Measurements from ENCODE around the gene RPRD2.
A peak's percentile ranks its signal among the peaks of the same experiment; 100 is the strongest.

Gene RPRD2

DNA sequence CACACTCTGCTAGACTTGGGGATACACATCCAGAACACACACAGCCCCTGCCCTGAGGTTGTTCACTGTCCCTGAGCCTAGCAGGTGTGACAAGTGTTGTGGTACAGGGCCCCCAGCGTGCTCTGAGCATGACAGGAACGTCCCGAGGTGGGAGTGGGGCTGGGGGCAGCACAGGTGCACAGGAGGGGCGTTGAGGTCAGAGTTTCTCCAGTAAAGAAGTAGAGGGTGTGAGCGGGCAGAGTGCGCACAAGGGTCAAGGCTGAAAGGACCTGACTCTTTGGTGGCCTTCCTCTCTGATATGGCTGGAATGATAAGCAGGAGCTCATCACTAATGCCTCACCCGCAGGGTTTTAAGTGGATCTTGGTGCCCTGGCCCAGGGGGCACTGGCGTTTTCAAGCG, 150.3 kb downstream of the RPRD2 start:
- DNase-seq (ENCODE audit: low read depth in 2 of 2) = no peak

DNA sequence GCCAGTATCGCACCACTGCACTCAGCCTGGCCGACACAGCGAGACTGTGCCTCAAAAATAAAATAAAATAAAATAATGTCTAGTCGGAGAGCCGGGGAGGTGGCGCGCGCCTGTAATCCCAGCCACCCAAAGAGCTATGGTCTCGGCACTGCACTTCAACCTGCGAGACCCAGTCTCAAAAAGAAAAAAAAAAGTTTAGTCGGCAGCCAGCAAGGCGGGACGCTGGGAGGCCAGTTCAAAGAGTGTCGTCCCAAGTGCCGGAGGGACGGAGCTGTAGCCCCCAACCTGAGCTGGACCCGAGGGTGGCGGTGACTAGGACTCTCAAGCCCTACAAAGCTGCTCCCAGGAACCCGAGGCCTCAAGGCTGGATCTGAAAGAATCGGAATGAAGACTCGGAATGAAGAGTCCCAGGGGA, 151.0 kb downstream of the RPRD2 start:
- no peak for DNase-seq (ENCODE audit: low read depth in 2 of 2)

DNA sequence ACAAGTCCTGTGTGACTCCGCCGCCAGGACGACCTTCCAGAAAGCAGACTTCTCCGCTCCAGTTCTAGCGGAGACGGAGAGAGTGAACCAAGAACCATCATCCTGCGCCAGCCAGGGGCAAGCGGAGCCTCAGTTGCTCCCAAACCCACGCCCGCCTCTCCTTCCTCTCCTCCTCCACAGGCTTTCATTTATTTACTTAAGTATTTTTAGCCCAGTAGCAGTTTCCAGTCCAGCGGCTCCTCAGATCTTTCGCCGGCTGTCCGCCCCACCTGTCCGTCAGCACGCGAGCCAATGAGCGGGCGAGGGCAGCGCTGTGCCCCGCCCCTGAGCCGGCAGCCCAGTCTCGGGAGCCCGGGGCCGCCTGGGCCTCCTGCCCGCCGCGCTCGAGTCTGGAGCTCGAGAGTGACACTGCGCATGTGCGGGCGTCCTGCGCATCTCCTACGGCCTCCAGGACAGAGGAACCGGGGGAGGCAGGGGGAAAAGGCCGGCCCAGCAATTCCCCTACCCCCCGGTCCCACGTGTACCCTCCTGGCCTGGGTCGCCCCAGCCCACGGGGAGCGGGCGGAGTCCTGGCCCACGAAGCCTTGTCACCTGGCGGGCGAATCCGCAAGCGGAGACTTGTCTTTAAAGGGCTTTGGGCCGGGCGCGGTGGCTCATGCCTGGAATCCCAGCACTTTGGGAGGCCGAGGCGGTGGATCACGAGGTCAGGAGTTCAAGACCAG, 151.5 kb downstream of the RPRD2 start, which contains the start of gene FALEC:
FALEC (plus strand) TSS at position 425 of the 722 bp plus-strand sequence.
- peak; percentile 92 to 93 for DNase-seq (ENCODE audit: low read depth in 2 of 2)

DNA sequence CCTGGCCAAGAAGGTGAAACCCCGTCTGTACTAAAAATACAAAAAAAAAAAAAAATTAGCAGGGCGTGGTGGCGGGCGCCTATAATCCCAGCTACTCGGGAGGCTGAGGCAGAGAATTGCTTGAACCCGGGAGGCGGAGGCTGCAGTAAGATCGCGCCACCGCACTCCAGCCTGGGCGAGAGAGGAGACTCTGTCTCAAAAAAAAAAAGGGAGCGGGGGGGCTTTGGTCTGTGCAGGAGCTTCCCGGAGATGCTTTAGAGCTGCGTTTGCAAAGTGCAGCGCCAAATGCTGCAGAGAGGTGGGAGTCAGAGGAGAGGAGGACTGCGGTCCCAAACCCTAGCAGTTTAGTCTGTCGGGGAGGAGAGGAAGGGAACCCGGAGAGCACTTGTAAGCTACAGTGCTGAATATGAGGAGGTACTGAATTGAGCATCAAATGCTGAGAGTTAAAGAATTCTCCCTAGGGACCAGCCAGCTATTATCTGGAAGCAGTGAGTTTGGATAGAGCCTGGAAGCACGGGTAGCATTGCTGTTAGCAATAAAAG, 152.2 kb downstream of the RPRD2 start:
- no peak for DNase-seq (ENCODE audit: low read depth in 2 of 2)

DNA sequence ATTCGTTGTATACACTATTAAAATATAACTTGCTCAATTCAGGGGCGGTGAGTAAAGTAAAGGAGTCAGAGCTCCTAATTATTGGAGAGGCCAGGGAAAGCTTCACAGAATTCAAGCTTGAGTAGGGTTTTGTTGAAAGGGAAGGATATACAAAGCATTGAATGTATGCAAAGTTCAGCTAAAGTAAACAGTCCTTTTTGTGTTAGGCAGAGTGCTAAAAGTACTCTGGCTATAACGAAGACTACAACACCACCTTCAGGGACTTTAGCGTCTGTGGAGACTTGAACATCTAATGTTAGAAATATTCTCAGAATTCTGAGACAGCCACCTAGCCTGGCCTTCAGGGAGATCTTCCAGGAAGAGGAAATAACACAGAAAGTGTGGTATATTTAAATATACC, 152.7 kb downstream of the RPRD2 start:
- DNase-seq (ENCODE audit: low read depth in 2 of 2) = no peak

DNA sequence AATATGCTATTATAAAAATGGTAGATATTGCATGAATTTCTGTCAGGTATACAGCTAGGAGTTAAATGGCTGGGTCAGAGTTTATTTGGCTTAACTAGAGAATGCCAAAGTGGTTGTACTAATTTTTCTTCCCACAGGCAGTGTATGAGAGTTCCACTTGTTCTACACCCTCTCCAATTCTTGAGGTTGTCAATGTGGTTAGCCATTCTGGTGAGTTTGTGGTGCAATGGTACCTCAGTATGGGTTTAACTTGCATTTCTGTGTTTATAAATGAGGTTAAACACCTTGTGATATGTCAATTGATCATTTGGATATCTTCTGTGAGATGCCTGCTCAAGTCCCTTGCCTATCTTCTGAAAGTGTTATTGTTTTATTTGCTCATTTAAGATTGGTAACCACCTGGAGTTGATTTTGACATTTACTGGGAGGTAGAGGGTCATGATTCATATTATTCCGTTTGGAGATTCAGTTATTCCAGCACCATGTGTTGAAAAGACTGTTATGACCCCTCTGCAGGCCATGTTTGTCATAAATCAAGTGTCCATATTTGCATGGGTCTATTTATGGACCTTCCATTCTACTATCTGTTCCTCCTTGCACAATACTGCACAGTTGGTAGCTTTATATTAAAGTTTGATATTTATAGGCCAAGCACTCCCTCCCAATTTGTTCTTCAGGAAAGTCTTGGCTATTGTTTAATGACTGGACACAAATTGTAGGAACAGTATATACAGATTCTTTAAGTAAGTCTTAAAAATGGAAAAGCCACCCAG, 157.4 kb downstream of the RPRD2 start:
- no peak for DNase-seq (ENCODE audit: low read depth in 2 of 2)

DNA sequence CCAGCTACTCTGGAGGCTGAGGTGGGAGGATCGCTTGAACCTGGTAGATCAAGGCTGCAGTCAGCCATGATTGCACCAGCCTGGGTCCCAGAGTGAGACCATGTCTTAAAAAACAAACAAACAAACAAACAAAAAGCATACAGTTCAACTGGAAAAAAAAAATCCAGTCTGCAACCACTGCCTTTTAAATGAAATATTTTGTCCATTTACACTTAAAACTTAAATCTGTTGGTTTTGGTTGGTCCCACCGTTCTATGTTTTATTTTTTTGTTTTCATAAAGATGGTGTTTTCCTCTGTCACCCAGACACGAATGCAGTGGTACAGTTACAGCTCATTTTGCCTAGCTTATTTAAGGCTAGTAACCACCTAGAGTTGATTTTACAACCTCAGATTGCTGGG, 161.4 kb downstream of the RPRD2 start:
- no peak for DNase-seq (ENCODE audit: low read depth in 2 of 2)
